ENCODE data around the gene MAP3K12.

- TF ChIP-seq, protein P1, sequence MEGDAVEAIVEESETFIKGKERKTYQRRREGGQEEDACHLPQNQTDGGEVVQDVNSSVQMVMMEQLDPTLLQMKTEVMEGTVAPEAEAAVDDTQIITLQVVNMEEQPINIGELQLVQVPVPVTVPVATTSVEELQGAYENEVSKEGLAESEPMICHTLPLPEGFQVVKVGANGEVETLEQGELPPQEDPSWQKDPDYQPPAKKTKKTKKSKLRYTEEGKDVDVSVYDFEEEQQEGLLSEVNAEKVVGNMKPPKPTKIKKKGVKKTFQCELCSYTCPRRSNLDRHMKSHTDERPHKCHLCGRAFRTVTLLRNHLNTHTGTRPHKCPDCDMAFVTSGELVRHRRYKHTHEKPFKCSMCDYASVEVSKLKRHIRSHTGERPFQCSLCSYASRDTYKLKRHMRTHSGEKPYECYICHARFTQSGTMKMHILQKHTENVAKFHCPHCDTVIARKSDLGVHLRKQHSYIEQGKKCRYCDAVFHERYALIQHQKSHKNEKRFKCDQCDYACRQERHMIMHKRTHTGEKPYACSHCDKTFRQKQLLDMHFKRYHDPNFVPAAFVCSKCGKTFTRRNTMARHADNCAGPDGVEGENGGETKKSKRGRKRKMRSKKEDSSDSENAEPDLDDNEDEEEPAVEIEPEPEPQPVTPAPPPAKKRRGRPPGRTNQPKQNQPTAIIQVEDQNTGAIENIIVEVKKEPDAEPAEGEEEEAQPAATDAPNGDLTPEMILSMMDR (IDR thresholded peaks at IDR 0.05), result no peak
- TF ChIP-seq POLR2A (IDR thresholded peaks at IDR 0.05), result no peak
Measured at GRCh38 chr12:53495903-53496751, 3.1 kb downstream of the MAP3K12 start.

Measured in heart left ventricle (tissue), 13 donors.